Fibroblast of lung (primary cell): ENCODE measurements around the gene TSHZ3. TPM values are rescaled to one million over a fixed set of nuclear protein-coding genes. Genes with fewer than 3 reads are reported as not detected.

Source experiments
- DNase-seq, 2 donors: peaks; one replicate each; pipeline versions ENCODE4 v3.0.0 to v3.0.0-alpha.2; 2010; ENCODE audit warnings: low read depth in 2 of 2
- H2AFZ ChIP-seq: 2 replicates; pipeline ENCODE4 v1.5.1; 2012; ENCODE audit warnings: low read length, control low read depth, inconsistent platforms
- H3K27ac ChIP-seq: 2 replicates; pipeline ENCODE4 v1.5.1; 2011; ENCODE audit warnings: low read length, control low read depth; ENCODE audit not compliant: insufficient read depth
- H3K27me3 ChIP-seq: 2 replicates; pipeline ENCODE4 v1.5.1; 2011; ENCODE audit warnings: mild to moderate bottlenecking, low read length; ENCODE audit not compliant: control insufficient read depth, insufficient read depth
- H3K36me3 ChIP-seq: 2 replicates; pipeline ENCODE4 v1.5.1; 2011; ENCODE audit warnings: low read length; ENCODE audit not compliant: control insufficient read depth, insufficient read depth
- H3K4me1 ChIP-seq: 2 replicates; pipeline ENCODE4 v1.5.1; 2011; ENCODE audit warnings: low read length; ENCODE audit not compliant: control insufficient read depth, insufficient read depth; ENCODE audit errors: extremely low read depth
- H3K4me2 ChIP-seq: 2 replicates; pipeline ENCODE4 v1.5.1; 2011; ENCODE audit warnings: low read length, control low read depth; ENCODE audit not compliant: insufficient read depth; ENCODE audit errors: extremely low read depth
- H3K4me3 ChIP-seq, 4 experiments: fragments of 200-600 bp in 1 of 4; sonication (generic) in 1 of 4; replicated peaks in 1 of 4; 2 replicates each; pipeline ENCODE4 v1.5.1; 2011 to 2016; ENCODE audit warnings: low read length in 4 of 4, low read depth in 3 of 4, mild to moderate bottlenecking in 3 of 4, control low read depth in 2 of 4, inconsistent platforms in 1 of 4, mixed read lengths in 1 of 4; ENCODE audit not compliant: insufficient read depth in 1 of 4; ENCODE audit errors: control extremely low read depth in 1 of 4
- H3K79me2 ChIP-seq: 2 replicates; pipeline ENCODE4 v1.5.1; 2012; ENCODE audit warnings: mild to moderate bottlenecking, low read length, inconsistent platforms; ENCODE audit not compliant: control insufficient read depth, insufficient read depth
- H3K9ac ChIP-seq: 2 replicates; pipeline ENCODE4 v1.5.1; 2011; ENCODE audit warnings: mild to moderate bottlenecking, low read length, control low read depth; ENCODE audit not compliant: insufficient read depth
- H3K9me3 ChIP-seq: 2 replicates; pipeline ENCODE4 v1.5.1; 2012; ENCODE audit warnings: low read depth, low read length; ENCODE audit not compliant: control insufficient read depth, insufficient read depth
- H4K20me1 ChIP-seq: 2 replicates; pipeline ENCODE4 v1.5.1; 2011; ENCODE audit warnings: low read length; ENCODE audit not compliant: control insufficient read depth, insufficient read depth; ENCODE audit errors: extremely low read depth
- EZH2 ChIP-seq: IDR thresholded peaks from 2 replicates; pipeline ENCODE4 v1.5.1; 2012; ENCODE audit warnings: low read length, control low read depth, mild to moderate bottlenecking; ENCODE audit errors: missing control alignments
- polyA plus RNA-seq, 2 donors: library from polyadenylated mRNA; depleted of rRNA in 1 of 2; stranded (reverse) in 1 of 2; unstranded in 1 of 2; fragments of >200 nt; gene quantifications; 2 replicates each; pipeline ENCODE4 v1.2.1, GENCODE V29; 2011 to 2012; ENCODE audit warnings: missing spikeins in 1 of 2
- total RNA-seq: library from RNA; depleted of rRNA; stranded (reverse); fragments of >200 nt; gene quantifications from 2 replicates; pipeline ENCODE4 v1.2.1, GENCODE V29; 2014
- TF ChIP-seq, protein P1 (sequence below), 2 donors: IDR thresholded peaks in 1 of 2; conservative IDR thresholded peaks in 1 of 2; 1 replicate in 1 of 2; 2 replicates in 1 of 2; pipeline ENCODE4 v1.5.1; 2011 to 2012; ENCODE audit warnings: low read length in 2 of 2, control low read depth in 1 of 2, inconsistent platforms in 1 of 2, low read depth in 1 of 2, mild to moderate bottlenecking in 1 of 2

The TSHZ3 gene
- total and polyA plus RNA-seq, 2 donors (not counting 1 experiment from before 2014, with no cell fraction given) = 7.0 to 17.3 TPM

DNA sequence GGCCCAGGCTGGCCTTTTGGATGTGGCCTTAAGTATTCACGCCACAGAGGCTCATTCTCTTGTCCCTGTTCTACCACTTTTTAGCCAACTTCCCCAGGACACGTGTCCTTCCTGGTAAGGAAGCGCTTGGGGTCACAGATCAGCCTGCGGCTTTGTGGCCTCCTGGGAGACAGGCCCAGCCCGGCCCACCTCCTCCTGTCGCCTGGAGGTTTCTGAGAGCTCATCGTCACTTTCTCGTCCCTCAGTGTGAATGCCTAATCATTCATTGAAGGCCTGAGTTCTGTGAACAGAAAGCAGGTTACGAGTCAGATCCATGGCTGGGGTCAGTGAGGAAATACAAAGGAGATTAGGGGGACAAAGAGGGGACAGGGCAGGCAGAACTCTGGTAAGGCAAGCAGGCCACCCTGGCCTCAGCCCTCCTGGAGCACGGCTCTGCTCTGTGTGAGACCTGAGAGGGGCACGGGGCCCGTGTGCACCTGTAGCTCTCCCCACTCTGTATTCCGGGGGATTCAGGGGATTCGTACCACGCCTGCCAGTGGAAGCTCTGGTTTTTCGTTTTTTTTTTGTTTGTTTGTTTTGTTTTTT is 38.6 kb upstream of the TSHZ3 start:
- Histone ChIP-seq H3K4me3 (no peak overlapping the region), H3K9me3 (no peaks in the 10 kb centered on the region), H2AFZ (no peak overlapping the region), H3K27ac (no peak overlapping the region), H3K79me2 (no peaks in the 10 kb centered on the region), H3K9ac (no peak overlapping the region), H3K36me3 (no peaks in the 10 kb centered on the region), H3K4me1 (no peaks in the 10 kb centered on the region), H3K27me3 (peaks cover 6% of the 10 kb centered on the region), H3K4me2 (no peak overlapping the region), H4K20me1 (no peaks in the 10 kb centered on the region)
- DNase-seq = no peak
- TF ChIP-seq, protein P1, sequence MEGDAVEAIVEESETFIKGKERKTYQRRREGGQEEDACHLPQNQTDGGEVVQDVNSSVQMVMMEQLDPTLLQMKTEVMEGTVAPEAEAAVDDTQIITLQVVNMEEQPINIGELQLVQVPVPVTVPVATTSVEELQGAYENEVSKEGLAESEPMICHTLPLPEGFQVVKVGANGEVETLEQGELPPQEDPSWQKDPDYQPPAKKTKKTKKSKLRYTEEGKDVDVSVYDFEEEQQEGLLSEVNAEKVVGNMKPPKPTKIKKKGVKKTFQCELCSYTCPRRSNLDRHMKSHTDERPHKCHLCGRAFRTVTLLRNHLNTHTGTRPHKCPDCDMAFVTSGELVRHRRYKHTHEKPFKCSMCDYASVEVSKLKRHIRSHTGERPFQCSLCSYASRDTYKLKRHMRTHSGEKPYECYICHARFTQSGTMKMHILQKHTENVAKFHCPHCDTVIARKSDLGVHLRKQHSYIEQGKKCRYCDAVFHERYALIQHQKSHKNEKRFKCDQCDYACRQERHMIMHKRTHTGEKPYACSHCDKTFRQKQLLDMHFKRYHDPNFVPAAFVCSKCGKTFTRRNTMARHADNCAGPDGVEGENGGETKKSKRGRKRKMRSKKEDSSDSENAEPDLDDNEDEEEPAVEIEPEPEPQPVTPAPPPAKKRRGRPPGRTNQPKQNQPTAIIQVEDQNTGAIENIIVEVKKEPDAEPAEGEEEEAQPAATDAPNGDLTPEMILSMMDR (conservative IDR thresholded peaks at IDR 0.05 in 1 of 2, IDR thresholded peaks at IDR 0.05 in 1 of 2; ENCODE audit: low read depth in 1 of 2, low read length in 2 of 2) = no peak
- no peak for TF ChIP-seq EZH2

DNA sequence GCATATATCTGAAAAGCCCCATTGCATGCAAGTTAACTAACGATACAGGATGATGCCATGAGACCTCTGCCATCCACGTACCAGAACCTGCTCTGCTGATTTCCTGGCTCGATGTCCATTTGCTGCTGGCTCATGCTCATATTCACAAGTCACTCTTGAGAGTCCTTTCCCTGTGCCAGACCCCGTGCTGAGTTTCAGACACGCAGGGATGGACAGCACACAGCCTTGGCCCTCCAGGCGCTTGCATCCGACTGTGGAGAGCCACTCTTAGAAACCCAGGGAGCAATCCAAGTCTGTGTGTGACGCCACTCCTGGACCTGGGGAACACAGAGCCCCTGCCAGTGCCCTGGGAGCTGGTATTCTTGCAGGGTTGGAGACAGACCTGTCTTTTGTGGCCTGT is 37.6 kb upstream of the TSHZ3 start:
- H3K79me2 ChIP-seq = no peaks in the 10 kb centered on the region
- H3K36me3 ChIP-seq = no peaks in the 10 kb centered on the region
- H3K4me3 ChIP-seq = no peak overlapping the region
- no peak for DNase-seq
- H3K4me2 ChIP-seq = no peak overlapping the region
- no peaks in the 10 kb centered on the region for H3K9me3 ChIP-seq
- no peak overlapping the region for H2AFZ ChIP-seq
- no peak overlapping the region for H3K9ac ChIP-seq
- no peak overlapping the region for H3K27ac ChIP-seq
- no peaks in the 10 kb centered on the region for H4K20me1 ChIP-seq
- no peaks in the 10 kb centered on the region for H3K4me1 ChIP-seq
- TF ChIP-seq EZH2 = no peak
- TF ChIP-seq, protein P1 (conservative IDR thresholded peaks at IDR 0.05 in 1 of 2, IDR thresholded peaks at IDR 0.05 in 1 of 2; ENCODE audit: low read depth in 1 of 2, low read length in 2 of 2) = no peak
- peaks cover 2% of the 10 kb centered on the region for H3K27me3 ChIP-seq

DNA sequence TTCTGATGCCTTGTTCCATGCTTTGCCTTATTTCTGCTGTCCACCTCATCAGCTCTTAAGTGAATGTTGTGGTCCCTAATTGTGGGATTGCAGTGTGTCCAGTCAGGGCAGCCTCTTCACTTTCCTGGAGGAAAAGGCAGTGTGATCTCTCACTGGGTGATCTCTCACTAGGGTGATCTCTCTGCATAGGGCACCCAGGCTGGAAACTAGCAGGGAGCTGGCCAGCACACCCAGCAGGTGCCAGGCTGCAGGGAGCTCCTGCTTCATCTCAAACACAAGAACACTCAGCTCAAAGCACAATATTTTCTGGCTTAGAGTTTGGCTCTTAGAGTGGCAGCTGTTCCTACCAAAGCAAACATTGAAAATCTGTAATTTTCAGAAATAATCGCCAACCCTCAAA is 36.5 kb upstream of the TSHZ3 start:
- Histone ChIP-seq H3K9me3 (no peaks in the 10 kb centered on the region), H4K20me1 (no peaks in the 10 kb centered on the region), H3K9ac (no peak overlapping the region), H3K27me3 (peaks cover 2% of the 10 kb centered on the region), H3K4me1 (peaks cover 2% of the 10 kb centered on the region), H3K79me2 (no peaks in the 10 kb centered on the region), H2AFZ (no peak overlapping the region), H3K27ac (no peak overlapping the region), H3K36me3 (no peaks in the 10 kb centered on the region), H3K4me3 (no peak overlapping the region), H3K4me2 (no peak overlapping the region)
- TF ChIP-seq, protein P1 (conservative IDR thresholded peaks at IDR 0.05 in 1 of 2, IDR thresholded peaks at IDR 0.05 in 1 of 2; ENCODE audit: low read depth in 1 of 2, low read length in 2 of 2) = no peak
- TF ChIP-seq EZH2 = no peak
- no peak for DNase-seq
